CD14-positive monocyte (primary cell): ENCODE measurements around the gene ZNF232. TPM values are rescaled to one million over a fixed set of nuclear protein-coding genes. Genes with fewer than 3 reads are reported as not detected.
"Not testable (repeated sequence)": the region's sequence is repeated elsewhere in the genome, so short reads cannot be mapped to it uniquely, and the experiment has no call there.

ENCODE experiments used
- DNase-seq, 3 donors: peaks; one replicate each; pipeline ENCODE4 v3.0.0-alpha.2; 2011 to 2022
- H2AFZ ChIP-seq: 2 replicates; pipeline ENCODE4 v1.6.0; 2012; ENCODE audit warnings: mild to moderate bottlenecking, low read depth, low read length, inconsistent platforms; ENCODE audit not compliant: insufficient read depth, poor library complexity, severe bottlenecking
- H3K27ac ChIP-seq, 2 donors: 1 replicate in 1 of 2; 2 replicates in 1 of 2; pipeline ENCODE4 v1.5.1; 2012 to 2013; ENCODE audit warnings: low read length in 2 of 2, control low read depth in 1 of 2, inconsistent platforms in 1 of 2, low read depth in 1 of 2, mild to moderate bottlenecking in 1 of 2
- H3K27me3 ChIP-seq, 2 donors: one replicate each; pipeline versions ENCODE4 v1.6.0 to v1.6.1; 2011 to 2013; ENCODE audit warnings: low read length in 2 of 2; ENCODE audit not compliant: control insufficient read depth in 2 of 2, insufficient read depth in 2 of 2
- H3K36me3 ChIP-seq, 2 donors: replicated peaks in 1 of 2; 1 replicate in 1 of 2; 2 replicates in 1 of 2; pipeline versions ENCODE4 v1.5.1 to v1.6.1; 2012 to 2013; ENCODE audit warnings: low read length in 2 of 2, control low read depth in 1 of 2, inconsistent platforms in 1 of 2, mild to moderate bottlenecking in 1 of 2; ENCODE audit not compliant: insufficient read depth in 2 of 2, control insufficient read depth in 1 of 2
- H3K4me1 ChIP-seq, 2 donors: 1 replicate in 1 of 2; 2 replicates in 1 of 2; pipeline versions ENCODE4 v1.5.1 to v1.6.1; 2012 to 2013; ENCODE audit warnings: low read length in 2 of 2, control low read depth in 1 of 2, inconsistent platforms in 1 of 2, mild to moderate bottlenecking in 1 of 2, moderate library complexity in 1 of 2; ENCODE audit not compliant: insufficient read depth in 2 of 2, control insufficient read depth in 1 of 2
- H3K4me2 ChIP-seq: replicated peaks from 2 replicates; pipeline ENCODE3; 2012; ENCODE audit warnings: low read length, moderate library complexity, mild to moderate bottlenecking; ENCODE audit not compliant: poor library complexity, severe bottlenecking; ENCODE audit errors: extremely low read depth
- H3K4me3 ChIP-seq, 3 experiments: fragments of 200-600 bp in 1 of 3; sonication (generic) in 1 of 3; replicated peaks in 1 of 3; 1 replicate in 2 of 3; 2 replicates in 1 of 3; pipeline ENCODE4 v1.5.1; 2011 to 2013; ENCODE audit warnings: low read length in 3 of 3, mild to moderate bottlenecking in 3 of 3, control low read depth in 2 of 3, low read depth in 2 of 3, inconsistent platforms in 1 of 3, moderate library complexity in 1 of 3
- H3K79me2 ChIP-seq: 2 replicates; pipeline ENCODE4 v1.6.0; 2012; ENCODE audit warnings: mild to moderate bottlenecking, control low read depth, inconsistent platforms, low read length, moderate library complexity; ENCODE audit not compliant: insufficient read depth
- H3K9ac ChIP-seq: 2 replicates; pipeline ENCODE4 v1.6.0; 2017; ENCODE audit warnings: low read length, mild to moderate bottlenecking; ENCODE audit not compliant: insufficient read depth, poor library complexity, severe bottlenecking
- H3K9me3 ChIP-seq, 2 donors: replicated peaks in 1 of 2; 1 replicate in 1 of 2; 2 replicates in 1 of 2; pipeline versions ENCODE4 v1.5.1 to v1.6.1; 2012 to 2013; ENCODE audit warnings: low read length in 2 of 2, control low read depth in 1 of 2; ENCODE audit not compliant: control insufficient read depth in 1 of 2, insufficient read depth in 1 of 2
- H4K20me1 ChIP-seq: 2 replicates; pipeline ENCODE4 v1.6.0; 2012; ENCODE audit warnings: mild to moderate bottlenecking, low read length, control low read depth, moderate library complexity; ENCODE audit not compliant: insufficient read depth
- H3K27ac Mint-ChIP-seq, 7 donors: one replicate each; pipeline ENCODE4 v1.8.0; 2020; ENCODE audit warnings: mild to moderate bottlenecking in 7 of 7, mixed read lengths in 7 of 7, moderate library complexity in 6 of 7, inconsistent platforms in 2 of 7
- H3K27me3 Mint-ChIP-seq, 3 donors: one replicate each; pipeline ENCODE4 v1.8.0; 2021 to 2022; ENCODE audit warnings: low read depth in 3 of 3, mild to moderate bottlenecking in 3 of 3, mixed read lengths in 3 of 3, moderate library complexity in 3 of 3, inconsistent platforms in 1 of 3
- H3K36me3 Mint-ChIP-seq, 2 donors: one replicate each; pipeline ENCODE4 v1.8.0; 2020; ENCODE audit warnings: mixed read lengths in 2 of 2, inconsistent platforms in 1 of 2, mild to moderate bottlenecking in 1 of 2
- H3K4me1 Mint-ChIP-seq: one replicate; pipeline ENCODE4 v1.8.0; 2020; ENCODE audit warnings: mild to moderate bottlenecking, mixed read lengths
- H3K4me3 Mint-ChIP-seq, 2 donors: one replicate each; pipeline ENCODE4 v1.8.0; 2020; ENCODE audit warnings: mild to moderate bottlenecking in 2 of 2, mixed read lengths in 2 of 2, moderate library complexity in 1 of 2
- H3K9me3 Mint-ChIP-seq, 7 donors: one replicate each; pipeline ENCODE4 v1.8.0; 2020 to 2022; ENCODE audit warnings: mixed read lengths in 7 of 7, mild to moderate bottlenecking in 6 of 7, moderate library complexity in 6 of 7, inconsistent platforms in 2 of 7
- CTCF ChIP-seq: fragments of 200-600 bp; IDR thresholded peaks from one replicate; pipeline ENCODE4 v1.8.0; 2022; ENCODE audit warnings: antibody characterized with exemption, mild to moderate bottlenecking
- WGBS: methylation state at CpG from one replicate; pipeline ENCODE4 v1.1.5; 2013; ENCODE audit warnings: missing lambda C conversion rate; ENCODE audit not compliant: insufficient coverage; 5-methylcytosine and 5-hydroxymethylcytosine counted together
- intact Hi-C, 2 donors: fragments of 100-400 bp; cut with micrococcal nuclease; formaldehyde crosslinking; loops; one replicate each; pipeline versions ENCODE4 v1.15.0 to v1.15.1; 2023
- polyA plus RNA-seq, 3 donors: library from polyadenylated mRNA; depleted of rRNA in 1 of 3; unstranded in 2 of 3; stranded (reverse) in 1 of 3; fragments of 300-500 nt in 2 of 3; fragments of >200 nt in 1 of 3; fragmentation: Illumina TruSeq in 2 of 3; gene quantifications; 1 replicate in 2 of 3; 2 replicates in 1 of 3; pipeline ENCODE4 v1.2.3, GENCODE V29; 2012 to 2021

The ZNF232 gene
- polyA plus RNA-seq, 3 donors = 2.2 to 3.1 (median 3.0) TPM

- H2AFZ ChIP-seq, H3K27ac ChIP-seq, H3K9me3 ChIP-seq, H3K9me3 Mint-ChIP-seq, H3K4me1 Mint-ChIP-seq, H3K36me3 ChIP-seq, DNase-seq, H3K4me3 ChIP-seq, H3K36me3 Mint-ChIP-seq, H3K27me3 ChIP-seq, H3K9ac ChIP-seq, H4K20me1 ChIP-seq, H3K27me3 Mint-ChIP-seq, H3K4me1 ChIP-seq, H3K79me2 ChIP-seq, H3K4me3 Mint-ChIP-seq, H3K4me2 ChIP-seq, intact Hi-C loops: not testable (repeated sequence)
- H3K27ac Mint-ChIP-seq = peak overlapping the region in 1 of 7 donors; percentile 73
- WGBS = 97% methylated on average over 14 of the region's 16 CpGs
Observed at GRCh38 chr17:5131799-5132502, 20.3 kb upstream of the ZNF232 start.

- Mint-ChIP-seq H3K27ac (peak overlapping the region in 1 of 7 donors; percentile 53), H3K4me3 (no peak overlapping the region), H3K36me3 (no peaks in the 10 kb centered on the region), H3K9me3 (peaks cover 0 to 1% (median 0%) of the 10 kb centered on the region in 7 donors), H3K27me3 (peaks cover 2 to 6% (median 4%) of the 10 kb centered on the region in 3 donors), H3K4me1 (no peaks in the 10 kb centered on the region)
- Histone ChIP-seq H3K9me3 (no peaks in the 10 kb centered on the region), H3K4me2 (no peak overlapping the region), H3K27me3 (no peaks in the 10 kb centered on the region), H3K36me3 (no peaks in the 10 kb centered on the region), H3K79me2 (no peaks in the 10 kb centered on the region), H3K9ac (no peak overlapping the region), H4K20me1 (no peaks in the 10 kb centered on the region), H3K4me1 (no peaks in the 10 kb centered on the region), H3K4me3 (no peak overlapping the region), H2AFZ (no peak overlapping the region), H3K27ac (no peak overlapping the region)
- no peak for DNase-seq
- intact Hi-C loops = no loop called here
- 89% methylated on average over 3 of the region's 7 CpGs for WGBS
- TF ChIP-seq CTCF = no peak
Observed at GRCh38 chr17:5131146-5131715, 19.6 kb upstream of the ZNF232 start.

- H3K27ac Mint-ChIP-seq, H3K4me1 ChIP-seq, H3K36me3 ChIP-seq, H3K27me3 ChIP-seq, H3K4me1 Mint-ChIP-seq, H3K27ac ChIP-seq, H3K79me2 ChIP-seq, H3K4me3 Mint-ChIP-seq, H3K4me2 ChIP-seq, H3K9me3 Mint-ChIP-seq, DNase-seq, H4K20me1 ChIP-seq, H2AFZ ChIP-seq, H3K27me3 Mint-ChIP-seq, intact Hi-C loops, H3K36me3 Mint-ChIP-seq, H3K9ac ChIP-seq, H3K4me3 ChIP-seq, H3K9me3 ChIP-seq: not testable (repeated sequence)
- 95% methylated on average over 3 of the region's 5 CpGs for WGBS
Observed at GRCh38 chr17:5130687-5131086, 19.0 kb upstream of the ZNF232 start.

GRCh38 chr17:5130261-5130660, 18.6 kb upstream of the ZNF232 start:
- intact Hi-C loops = not testable (repeated sequence)

More at GRCh38 chr17:5130261-5130660, 18.6 kb upstream of the ZNF232 start:
- H3K4me3 ChIP-seq, H3K27ac Mint-ChIP-seq, H2AFZ ChIP-seq, H3K27me3 ChIP-seq, H3K4me2 ChIP-seq, H3K4me1 Mint-ChIP-seq, H3K9me3 Mint-ChIP-seq, H3K36me3 Mint-ChIP-seq, H3K4me3 Mint-ChIP-seq, H3K79me2 ChIP-seq, H3K27ac ChIP-seq, H3K36me3 ChIP-seq, H4K20me1 ChIP-seq, H3K9ac ChIP-seq, DNase-seq, H3K4me1 ChIP-seq, H3K27me3 Mint-ChIP-seq, H3K9me3 ChIP-seq: not testable (repeated sequence)
- WGBS = 96% methylated on average over 8 of the region's 10 CpGs
